ENCODE measurements around the gene MORN1. TPM values are rescaled to one million over a fixed set of nuclear protein-coding genes. Genes with fewer than 3 reads are reported as not detected.

The MORN1 gene
- total and polyA plus RNA-seq, 2 of the 4 experiments (the other 2 are of a cell fraction), result 3.0 to 4.2 TPM

- H3K9me1 ChIP-seq (ENCODE audit: insufficient read depth, low read length), result no peaks in the 10 kb centered on the region
- H3K4me1 ChIP-seq (ENCODE audit: control insufficient read depth, insufficient read depth, low read length), result peaks cover 30% of the 10 kb centered on the region
- H2AK5ac ChIP-seq (ENCODE audit: low read depth, low read length), result no peak overlapping the region; the same call in 1 of the 2 replicates
- H3K9me3 ChIP-seq (ENCODE audit: control insufficient read depth, insufficient read depth, low read length), result no peaks in the 10 kb centered on the region
- BruUV-seq (replicated peaks), result no TSS peak
- peak overlapping the region; percentile 17 for H2AFZ ChIP-seq (replicated peaks; ENCODE audit: low read length, poor library complexity)
- H3K56ac ChIP-seq (ENCODE audit: extremely low read depth, insufficient read depth, low read length), result no peak overlapping the region
- no peak overlapping the region for H4K5ac ChIP-seq (ENCODE audit: low read depth, low read length)
- no peaks in the 10 kb centered on the region for H4K20me1 ChIP-seq (ENCODE audit: insufficient read depth, low read length)
- no peak overlapping the region for H2BK20ac ChIP-seq (ENCODE audit: low read depth, low read length)
- no peak overlapping the region for H4K91ac ChIP-seq (ENCODE audit: insufficient read depth, low read depth, low read length)
- no peak overlapping the region for H3K23ac ChIP-seq (ENCODE audit: low read depth, low read length)
- no peak for ATAC-seq (ENCODE audit: low read depth)
- POLR2A ChIA-PET (ENCODE audit: unreplicated experiment), result no interaction called here
- H3K4me3 ChIP-seq (ENCODE audit: insufficient read depth, low read depth, low read length), result no peak overlapping the region
- H3K27me3 ChIP-seq (ENCODE audit: control insufficient read depth, insufficient read depth, low read length), result no peaks in the 10 kb centered on the region
- no peak overlapping the region for H2BK120ac ChIP-seq (ENCODE audit: low read depth, low read length)
- TF ChIP-seq USF2 (IDR thresholded peaks at IDR 0.05; ENCODE audit: low read depth, low read length) (no peak), NFE2L2 (IDR thresholded peaks at IDR 0.05; ENCODE audit: low read depth, low read length) (no peak), POLR2A (IDR thresholded peaks at IDR 0.05; ENCODE audit: low read depth, low read length) (no peak), ELK1 (IDR thresholded peaks at IDR 0.05; ENCODE audit: borderline replicate concordance, low read depth, low read length) (no peak), FOS (IDR thresholded peaks at IDR 0.05; ENCODE audit: low read depth, low read length) (no peak), BHLHE40 (IDR thresholded peaks at IDR 0.05; ENCODE audit: low read depth, low read length) (no peak), MXI1 (IDR thresholded peaks at IDR 0.05; ENCODE audit: borderline replicate concordance, low read depth, low read length) (no peak), RFX5 (IDR thresholded peaks at IDR 0.05; ENCODE audit: low read depth, low read length) (no peak), CTCF (conservative IDR thresholded peaks at IDR 0.05; ENCODE audit: low read depth, low read length) (no peak), CHD1 (IDR thresholded peaks at IDR 0.05; ENCODE audit: low read depth, low read length) (no peak), CEBPB (IDR thresholded peaks at IDR 0.05; ENCODE audit: low read depth, low read length) (no peak), MAFK (IDR thresholded peaks at IDR 0.05; ENCODE audit: low read depth, low read length) (no peak)
- H2BK5ac ChIP-seq (ENCODE audit: low read depth, low read length, poor library complexity, severe bottlenecking), result no peak overlapping the region
- no peak overlapping the region for H3K27ac ChIP-seq (ENCODE audit: insufficient read depth, low read length)
- intact Hi-C loops (cut with micrococcal nuclease), result no loop called here
- no peak overlapping the region for H3K4me2 ChIP-seq (ENCODE audit: low read depth, low read length)
- in situ Hi-C loops (cut with MboI; ENCODE audit: low sequenced_read_pairs), result no loop called here
- no peaks in the 10 kb centered on the region for H3K36me3 ChIP-seq (ENCODE audit: control insufficient read depth, insufficient read depth, low read length)
- no peak overlapping the region for H3K18ac ChIP-seq (ENCODE audit: low read depth, low read length)
- dilution Hi-C loops (cut with HindIII; ENCODE audit: low sequenced_read_pairs, unreplicated experiment), result no loop called here
- no peak overlapping the region for H3K4ac ChIP-seq (ENCODE audit: low read depth, low read length)
- H2AK9ac ChIP-seq (replicated peaks; ENCODE audit: low read depth, low read length, poor library complexity), result peak overlapping the region; percentile 82
- peaks cover 0 to 15% of the 10 kb centered on the region in 2 experiments; a peak in 1 of 4 replicates for H3K79me1 ChIP-seq (ENCODE audit: low read depth in 1 of 2, low read length in 2 of 2)
- CTCF ChIA-PET, result no interaction called here
- no peak overlapping the region for H4K8ac ChIP-seq (ENCODE audit: low read depth in 2 of 2, low read length in 2 of 2)
- 82% methylated on average over 22 of the region's 41 CpGs; no CpG with 5 or more reads in 1 of the 2 experiments for WGBS, 2 experiments (ENCODE audit: extremely low coverage in 2 of 2, insufficient read length in 1 of 2)
- H2BK15ac ChIP-seq (ENCODE audit: low read depth, low read length), result no peak overlapping the region
- no peak overlapping the region for H3K9ac ChIP-seq (ENCODE audit: low read depth, low read length)
- no peak for DNase-seq
- no peak overlapping the region for H3K14ac ChIP-seq (replicated peaks; ENCODE audit: low read depth, low read length)
Observed at GRCh38 chr1:2318314-2319278, 72.8 kb downstream of the MORN1 start.

Measured in IMR-90 (cell line).